Activated T-cell treated with anti-CD3 and anti-CD28 coated beads, Interleukin-2, amount 50 U/mL, for 72 hours (primary cell): ENCODE results near the gene SLC12A8. TPM values are rescaled to one million over a fixed set of nuclear protein-coding genes. Genes with fewer than 3 reads are reported as not detected.
"Not testable (repeated sequence)": the region's sequence is repeated elsewhere in the genome, so short reads cannot be mapped to it uniquely, and the experiment has no call there.

ENCODE experiments used
- ATAC-seq, 2 donors: fragments of 150-1000 bp; cut with Tn5 transposase; replicated peaks in 1 of 2; 2 replicates each; pipeline ENCODE4 v1.10.0; 2021; ENCODE audit warnings: moderate library complexity in 2 of 2, mild to moderate bottlenecking in 1 of 2
- DNase-seq, 2 donors: peaks; one replicate each; pipeline ENCODE4 v3.0.0; 2021 to 2022; ENCODE audit warnings: mixed read lengths in 1 of 2
- H3K27ac Mint-ChIP-seq: one replicate; pipeline ENCODE4 v1.8.0; 2022; ENCODE audit warnings: mild to moderate bottlenecking, moderate library complexity, mixed read lengths
- H3K27me3 Mint-ChIP-seq: one replicate; pipeline ENCODE4 v1.8.0; 2022; ENCODE audit warnings: low read depth, mixed read lengths
- H3K36me3 Mint-ChIP-seq, 2 donors: one replicate each; pipeline ENCODE4 v1.8.0; 2022; ENCODE audit warnings: mixed read lengths in 2 of 2, mild to moderate bottlenecking in 1 of 2; ENCODE audit not compliant: insufficient read depth in 2 of 2
- H3K4me1 Mint-ChIP-seq: one replicate; pipeline ENCODE4 v1.8.0; 2022; ENCODE audit warnings: low read depth, mixed read lengths
- H3K4me3 Mint-ChIP-seq, 2 donors: one replicate each; pipeline ENCODE4 v1.8.0; 2022; ENCODE audit warnings: mild to moderate bottlenecking in 2 of 2, mixed read lengths in 2 of 2, moderate library complexity in 2 of 2
- H3K9me3 Mint-ChIP-seq, 2 donors: one replicate each; pipeline ENCODE4 v1.8.0; 2022; ENCODE audit warnings: mixed read lengths in 2 of 2
- total RNA-seq, 2 donors: library from RNA; stranded (reverse); gene quantifications; one replicate each; pipeline ENCODE4 v1.2.3, GENCODE V29; 2022

The SLC12A8 gene
- total RNA-seq, 2 donors from 2014 or later = 0.53 to 2.2 TPM

- no peaks in the 10 kb centered on the region for H3K4me1 Mint-ChIP-seq
- H3K9me3 Mint-ChIP-seq = peaks cover 2% of the 10 kb centered on the region in 2 donors
- no peak overlapping the region for H3K27ac Mint-ChIP-seq
- H3K27me3 Mint-ChIP-seq = peaks cover 12% of the 10 kb centered on the region
- ATAC-seq (no peak), DNase-seq (no peak)
- H3K36me3 Mint-ChIP-seq = peaks cover 5 to 8% of the 10 kb centered on the region in 2 donors
- no peak overlapping the region for H3K4me3 Mint-ChIP-seq
Observed at GRCh38 chr3:125098611-125099291, 113.8 kb downstream of the SLC12A8 start.

GRCh38 chr3:125090649-125091048, 121.9 kb downstream of the SLC12A8 start:
- H3K27me3 Mint-ChIP-seq = peaks cover 8% of the 10 kb centered on the region
- no peak for DNase-seq
- H3K27ac Mint-ChIP-seq = no peak overlapping the region
- H3K4me3 Mint-ChIP-seq = no peak overlapping the region
- peaks cover 1 to 2% of the 10 kb centered on the region in 2 donors for H3K9me3 Mint-ChIP-seq
- H3K4me1 Mint-ChIP-seq = no peaks in the 10 kb centered on the region
- H3K36me3 Mint-ChIP-seq = peaks cover 2 to 3% of the 10 kb centered on the region in 2 donors
- ATAC-seq = no peak

GRCh38 chr3:125087768-125088391, 124.7 kb downstream of the SLC12A8 start:
- Mint-ChIP-seq H3K4me1 (no peaks in the 10 kb centered on the region), H3K27me3 (peaks cover 8% of the 10 kb centered on the region), H3K4me3 (no peak overlapping the region), H3K36me3 (peaks cover 2 to 3% of the 10 kb centered on the region in 2 donors), H3K27ac (no peak overlapping the region), H3K9me3 (peaks cover 1 to 2% of the 10 kb centered on the region in 2 donors)
- ATAC-seq = no peak
- DNase-seq = no peak

GRCh38 chr3:125085166-125085565, 127.4 kb downstream of the SLC12A8 start:
- ATAC-seq (no peak), DNase-seq (no peak)
- Mint-ChIP-seq H3K36me3 (peaks cover 0 to 2% of the 10 kb centered on the region in 2 donors), H3K4me1 (no peaks in the 10 kb centered on the region), H3K27me3 (peaks cover 8% of the 10 kb centered on the region), H3K4me3 (no peak overlapping the region), H3K27ac (no peak overlapping the region), H3K9me3 (no peaks in the 10 kb centered on the region)

- no peak overlapping the region for H3K27ac Mint-ChIP-seq
- H3K4me1 Mint-ChIP-seq = no peaks in the 10 kb centered on the region
- no peaks in the 10 kb centered on the region for H3K36me3 Mint-ChIP-seq
- ATAC-seq (no peak), DNase-seq (no peak)
- no peaks in the 10 kb centered on the region for H3K9me3 Mint-ChIP-seq
- H3K4me3 Mint-ChIP-seq = no peak overlapping the region
- peaks cover 8% of the 10 kb centered on the region for H3K27me3 Mint-ChIP-seq
Observed at GRCh38 chr3:125083776-125084175, 128.8 kb downstream of the SLC12A8 start.

- not testable (repeated sequence) for H3K4me1 Mint-ChIP-seq, H3K36me3 Mint-ChIP-seq, H3K27me3 Mint-ChIP-seq, ATAC-seq, H3K27ac Mint-ChIP-seq, DNase-seq, H3K4me3 Mint-ChIP-seq, H3K9me3 Mint-ChIP-seq
Observed at GRCh38 chr3:125082339-125082738, 130.2 kb downstream of the SLC12A8 start.

- Mint-ChIP-seq H3K27ac (no peak overlapping the region), H3K36me3 (no peaks in the 10 kb centered on the region), H3K4me1 (no peaks in the 10 kb centered on the region), H3K27me3 (no peaks in the 10 kb centered on the region), H3K9me3 (no peaks in the 10 kb centered on the region), H3K4me3 (no peak overlapping the region)
- ATAC-seq = no peak
- no peak for DNase-seq
Observed at GRCh38 chr3:125080077-125080476, 132.5 kb downstream of the SLC12A8 start.

GRCh38 chr3:125079675-125080045, 132.9 kb downstream of the SLC12A8 start:
- H3K27ac Mint-ChIP-seq = no peak overlapping the region
- no peaks in the 10 kb centered on the region for H3K9me3 Mint-ChIP-seq
- H3K36me3 Mint-ChIP-seq = no peaks in the 10 kb centered on the region
- H3K27me3 Mint-ChIP-seq = no peaks in the 10 kb centered on the region
- H3K4me3 Mint-ChIP-seq = no peak overlapping the region
- DNase-seq (no peak), ATAC-seq (no peak)
- H3K4me1 Mint-ChIP-seq = no peaks in the 10 kb centered on the region

GRCh38 chr3:125078951-125079674, 133.4 kb downstream of the SLC12A8 start:
- Mint-ChIP-seq H3K4me1 (no peaks in the 10 kb centered on the region), H3K9me3 (no peaks in the 10 kb centered on the region), H3K4me3 (no peak overlapping the region), H3K27ac (no peak overlapping the region), H3K36me3 (no peaks in the 10 kb centered on the region), H3K27me3 (no peaks in the 10 kb centered on the region)
- ATAC-seq = no peak
- no peak for DNase-seq

- Mint-ChIP-seq H3K4me1 (no peaks in the 10 kb centered on the region), H3K27ac (no peak overlapping the region), H3K4me3 (no peak overlapping the region), H3K27me3 (no peaks in the 10 kb centered on the region), H3K36me3 (no peaks in the 10 kb centered on the region), H3K9me3 (no peaks in the 10 kb centered on the region)
- DNase-seq = no peak
- ATAC-seq = no peak
Observed at GRCh38 chr3:125077864-125078263, 134.7 kb downstream of the SLC12A8 start.

GRCh38 chr3:125076464-125076863, 136.1 kb downstream of the SLC12A8 start:
- H3K4me3 Mint-ChIP-seq = no peak overlapping the region
- H3K27ac Mint-ChIP-seq = no peak overlapping the region
- H3K4me1 Mint-ChIP-seq = no peaks in the 10 kb centered on the region
- no peaks in the 10 kb centered on the region for H3K27me3 Mint-ChIP-seq
- DNase-seq (no peak), ATAC-seq (no peak)
- no peaks in the 10 kb centered on the region for H3K36me3 Mint-ChIP-seq
- H3K9me3 Mint-ChIP-seq = no peaks in the 10 kb centered on the region

GRCh38 chr3:125075738-125076137, 136.8 kb downstream of the SLC12A8 start:
- H3K27ac Mint-ChIP-seq = no peak overlapping the region
- H3K27me3 Mint-ChIP-seq = no peaks in the 10 kb centered on the region
- DNase-seq = no peak
- H3K4me1 Mint-ChIP-seq = no peaks in the 10 kb centered on the region
- no peaks in the 10 kb centered on the region for H3K9me3 Mint-ChIP-seq
- no peak for ATAC-seq
- H3K4me3 Mint-ChIP-seq = no peak overlapping the region
- no peaks in the 10 kb centered on the region for H3K36me3 Mint-ChIP-seq

GRCh38 chr3:125073390-125073905, 139.1 kb downstream of the SLC12A8 start:
- H3K36me3 Mint-ChIP-seq = no peaks in the 10 kb centered on the region
- no peaks in the 10 kb centered on the region for H3K9me3 Mint-ChIP-seq
- no peak overlapping the region for H3K4me3 Mint-ChIP-seq
- no peaks in the 10 kb centered on the region for H3K27me3 Mint-ChIP-seq
- no peak overlapping the region for H3K27ac Mint-ChIP-seq
- peaks cover 6% of the 10 kb centered on the region for H3K4me1 Mint-ChIP-seq
- no peak for ATAC-seq
- DNase-seq = no peak
